ENCODE results near the gene CFAP46. TPM values are rescaled to one million over a fixed set of nuclear protein-coding genes. Genes with fewer than 3 reads are reported as not detected.

The CFAP46 gene
- polyA plus RNA-seq, 3 donors, result 0.07 TPM; not detected in 2

- no peaks in the 10 kb centered on the region for H3K36me3 Mint-ChIP-seq
- H3K4me3 Mint-ChIP-seq, result no peak overlapping the region
- no peak overlapping the region for H3K27ac ChIP-seq (ENCODE audit: low read depth in 1 of 2, low read length in 2 of 2)
- H3K4me2 ChIP-seq (replicated peaks; ENCODE audit: extremely low read depth, low read length, poor library complexity, severe bottlenecking), result no peak overlapping the region
- H3K4me3 ChIP-seq (replicated peaks in 1 of 3; ENCODE audit: low read depth in 2 of 3, low read length in 3 of 3), result no peak overlapping the region
- peaks cover 0 to 1% (median 0%) of the 10 kb centered on the region in 7 donors for H3K9me3 Mint-ChIP-seq
- H3K9me3 ChIP-seq (replicated peaks in 1 of 2; ENCODE audit: control insufficient read depth in 1 of 2, insufficient read depth in 1 of 2, low read length in 2 of 2), result no peaks in the 10 kb centered on the region
- WGBS (ENCODE audit: insufficient coverage), result 91% methylated on average over 24 of the region's 26 CpGs
- H2AFZ ChIP-seq (ENCODE audit: insufficient read depth, low read depth, low read length, poor library complexity, severe bottlenecking), result no peak overlapping the region
- H3K27ac Mint-ChIP-seq, result no peak overlapping the region
- peaks cover 0 to 12% (median 8%) of the 10 kb centered on the region in 3 donors for H3K27me3 Mint-ChIP-seq (ENCODE audit: low read depth in 3 of 3)
- no peaks in the 10 kb centered on the region for H3K4me1 ChIP-seq (ENCODE audit: control insufficient read depth in 1 of 2, insufficient read depth in 2 of 2, low read length in 2 of 2)
- DNase-seq, result peak in 1 of 3 donors; percentile 2
- no peak overlapping the region for H3K9ac ChIP-seq (ENCODE audit: insufficient read depth, low read length, poor library complexity, severe bottlenecking)
- no peaks in the 10 kb centered on the region for H3K4me1 Mint-ChIP-seq
- H3K79me2 ChIP-seq (ENCODE audit: insufficient read depth, low read length), result no peaks in the 10 kb centered on the region
- TF ChIP-seq CTCF (IDR thresholded peaks at IDR 0.05), result no peak
- no peaks in the 10 kb centered on the region for H3K36me3 ChIP-seq (replicated peaks in 1 of 2; ENCODE audit: control insufficient read depth in 1 of 2, insufficient read depth in 2 of 2, low read length in 2 of 2)
- no peaks in the 10 kb centered on the region for H3K27me3 ChIP-seq (ENCODE audit: control insufficient read depth in 2 of 2, insufficient read depth in 2 of 2, low read length in 2 of 2)
- no peaks in the 10 kb centered on the region for H4K20me1 ChIP-seq (ENCODE audit: insufficient read depth, low read length)
- intact Hi-C loops (cut with micrococcal nuclease), result no loop called here
Observed at GRCh38 chr10:132811891-132812481, 130.4 kb downstream of the CFAP46 start.

GRCh38 chr10:132810807-132811700 lies 131.3 kb downstream of the CFAP46 start:
- H3K4me1 ChIP-seq (ENCODE audit: control insufficient read depth in 1 of 2, insufficient read depth in 2 of 2, low read length in 2 of 2), result no peaks in the 10 kb centered on the region
- Mint-ChIP-seq H3K27ac (no peak overlapping the region), H3K4me3 (no peak overlapping the region), H3K9me3 (peaks cover 0 to 1% (median 0%) of the 10 kb centered on the region in 7 donors), H3K36me3 (no peaks in the 10 kb centered on the region), H3K27me3 (ENCODE audit: low read depth in 3 of 3) (peaks cover 0 to 12% (median 1%) of the 10 kb centered on the region in 3 donors), H3K4me1 (no peaks in the 10 kb centered on the region)
- H3K27me3 ChIP-seq (ENCODE audit: control insufficient read depth in 2 of 2, insufficient read depth in 2 of 2, low read length in 2 of 2), result no peaks in the 10 kb centered on the region
- no peak overlapping the region for H2AFZ ChIP-seq (ENCODE audit: insufficient read depth, low read depth, low read length, poor library complexity, severe bottlenecking)
- H4K20me1 ChIP-seq (ENCODE audit: insufficient read depth, low read length), result no peaks in the 10 kb centered on the region
- no peaks in the 10 kb centered on the region for H3K36me3 ChIP-seq (replicated peaks in 1 of 2; ENCODE audit: control insufficient read depth in 1 of 2, insufficient read depth in 2 of 2, low read length in 2 of 2)
- no peak overlapping the region for H3K4me2 ChIP-seq (replicated peaks; ENCODE audit: extremely low read depth, low read length, poor library complexity, severe bottlenecking)
- H3K79me2 ChIP-seq (ENCODE audit: insufficient read depth, low read length), result no peaks in the 10 kb centered on the region
- no peak for TF ChIP-seq CTCF (IDR thresholded peaks at IDR 0.05)
- intact Hi-C loops (cut with micrococcal nuclease), result no loop called here
- no peak overlapping the region for H3K9ac ChIP-seq (ENCODE audit: insufficient read depth, low read length, poor library complexity, severe bottlenecking)
- 78% methylated on average over 24 of the region's 33 CpGs for whole genome bisulfite sequencing (ENCODE audit: insufficient coverage)
- H3K4me3 ChIP-seq (replicated peaks in 1 of 3; ENCODE audit: low read depth in 2 of 3, low read length in 3 of 3), result no peak overlapping the region
- no peaks in the 10 kb centered on the region for H3K9me3 ChIP-seq (replicated peaks in 1 of 2; ENCODE audit: control insufficient read depth in 1 of 2, insufficient read depth in 1 of 2, low read length in 2 of 2)
- peak in 1 of 3 donors; percentile 3 for DNase-seq
- no peak overlapping the region for H3K27ac ChIP-seq (ENCODE audit: low read depth in 1 of 2, low read length in 2 of 2)

All from CD14-positive monocyte (primary cell).